ENCODE results near the gene CNNM1.

Gene CNNM1

DNA sequence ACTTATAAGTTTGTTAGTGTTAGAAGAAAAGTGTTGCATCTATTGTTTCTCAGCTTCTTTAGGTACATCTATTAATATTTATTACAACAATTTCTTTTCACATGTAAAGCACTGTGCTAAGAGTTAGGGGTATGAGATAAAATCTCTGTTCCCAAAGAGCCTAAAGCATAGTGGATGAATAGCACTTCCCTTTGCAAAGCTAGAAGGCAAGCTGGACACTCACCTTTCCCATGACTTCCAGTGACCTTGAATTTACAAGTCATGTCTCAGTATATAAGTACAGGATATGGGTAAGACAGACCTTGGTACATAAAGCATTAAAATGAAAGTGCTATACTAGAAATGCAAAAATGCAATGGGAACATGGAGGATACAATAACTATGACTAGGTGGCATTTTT is 8.7 kb downstream of the CNNM1 start:
- no peak for DNase-seq (ENCODE audit: low read depth)

DNA sequence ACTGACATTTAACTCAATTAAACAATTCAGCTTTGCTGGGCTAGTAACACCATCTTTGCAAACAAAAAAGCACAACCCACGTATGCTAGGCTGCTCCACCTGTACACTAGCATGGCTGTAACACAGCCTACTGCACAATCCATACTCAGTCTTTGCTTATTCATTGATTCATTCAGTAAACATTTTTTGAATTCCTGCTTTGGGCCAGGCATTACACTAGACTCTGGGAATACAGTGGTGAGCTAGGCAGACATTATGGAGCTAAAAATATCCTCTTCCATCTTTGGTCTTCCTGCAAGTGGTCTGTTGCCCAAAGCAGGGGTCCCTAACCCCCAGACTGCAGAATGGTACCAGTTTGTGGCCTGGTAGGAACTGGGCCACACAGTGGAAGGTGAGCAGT is 9.9 kb downstream of the CNNM1 start:
- no peak for DNase-seq (ENCODE audit: low read depth)

DNA sequence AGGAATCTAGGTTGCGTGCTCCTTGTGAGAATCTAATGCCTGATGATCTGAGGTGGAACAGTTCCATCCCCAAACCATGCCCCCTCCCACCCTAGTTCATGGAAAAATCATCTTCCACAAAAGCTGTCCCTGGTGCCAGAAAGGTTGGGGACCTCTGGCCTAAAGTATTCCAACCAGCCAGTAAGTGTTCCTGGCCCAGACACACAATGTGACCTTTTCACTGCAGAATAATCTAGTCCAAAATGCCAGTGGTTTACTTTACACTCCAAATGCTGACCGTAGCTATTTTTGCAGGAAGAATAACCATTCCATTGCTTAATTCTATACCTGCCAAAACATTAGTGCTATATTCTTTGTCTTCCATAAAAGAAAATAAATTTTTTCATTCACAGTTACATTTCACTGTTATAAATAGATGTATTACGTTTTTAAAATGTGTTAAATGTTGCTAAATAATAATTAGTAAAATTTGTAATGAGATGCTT is 10.4 kb downstream of the CNNM1 start:
- no peak for DNase-seq (ENCODE audit: low read depth)

DNA sequence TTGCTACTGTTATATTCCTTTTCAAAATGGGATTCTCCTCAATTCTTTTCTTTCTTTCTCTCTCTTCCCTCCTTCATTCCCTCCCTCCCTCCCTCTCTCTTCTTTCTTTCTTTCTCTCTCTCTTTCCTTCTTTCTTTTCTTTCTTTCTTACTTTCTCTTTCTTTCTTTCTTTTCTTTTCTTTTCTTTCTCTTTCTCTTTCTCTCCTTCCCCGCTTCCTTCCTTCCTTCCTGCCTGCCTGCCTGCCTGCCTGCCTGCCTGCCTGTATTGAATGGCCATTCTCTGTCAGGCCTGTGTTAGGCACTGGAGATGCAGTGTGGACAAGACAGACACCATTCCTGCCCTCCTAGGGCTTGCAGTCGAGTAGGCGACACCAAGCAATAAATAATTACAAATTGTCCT is 11.5 kb downstream of the CNNM1 start:
- DNase-seq (ENCODE audit: low read depth), result no peak

DNA sequence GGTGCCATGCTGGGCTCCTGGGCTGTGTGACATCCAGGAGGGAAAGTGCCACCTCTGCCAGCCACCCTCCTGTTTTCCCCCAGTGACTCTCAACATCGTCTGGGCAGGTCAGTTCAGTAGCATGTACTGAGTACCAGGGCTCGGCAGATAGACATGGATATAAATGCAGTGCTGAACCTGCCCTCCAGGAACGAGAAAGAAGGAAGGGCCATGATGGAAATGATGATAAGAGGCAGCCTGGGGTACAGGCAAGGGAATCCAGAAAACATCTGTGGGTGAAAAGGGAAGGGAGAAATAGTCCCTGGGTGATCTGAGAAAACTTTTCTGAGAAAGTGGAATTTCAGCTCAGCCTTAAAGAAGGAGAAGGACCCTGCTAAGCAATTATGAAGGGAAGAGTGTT is 12.1 kb downstream of the CNNM1 start:
- no peak for DNase-seq (ENCODE audit: low read depth)

DNA sequence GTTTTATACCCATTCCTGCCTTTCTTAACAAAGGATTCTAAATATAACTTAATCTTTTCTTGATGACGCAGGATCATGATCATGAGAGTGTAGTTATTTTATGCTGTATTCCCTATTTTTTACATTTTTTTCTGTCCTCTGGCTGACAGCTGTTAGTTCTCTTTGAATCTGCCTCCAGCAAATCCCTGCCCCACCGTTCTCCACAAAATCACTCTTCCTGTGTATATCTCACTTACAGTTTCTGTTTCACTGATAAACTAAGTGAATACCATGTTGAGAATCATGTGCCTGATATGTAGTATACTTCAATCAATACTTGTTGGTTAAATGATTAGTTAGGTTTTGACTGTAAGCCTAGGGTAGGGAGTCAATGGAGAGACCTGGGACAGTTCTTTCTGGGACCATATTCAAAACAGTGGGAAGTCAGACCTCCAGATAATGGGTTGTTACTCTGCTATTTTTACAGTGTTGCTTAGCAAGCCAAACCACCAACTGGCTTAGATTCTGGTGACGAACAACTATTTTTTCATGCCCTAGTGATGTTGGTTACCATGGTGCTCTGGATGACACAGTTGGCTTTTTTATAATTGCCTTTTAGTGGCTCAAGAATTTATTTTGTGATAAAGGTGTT is 12.8 kb downstream of the CNNM1 start:
- peak; percentile 37 for DNase-seq (ENCODE audit: low read depth)

DNA sequence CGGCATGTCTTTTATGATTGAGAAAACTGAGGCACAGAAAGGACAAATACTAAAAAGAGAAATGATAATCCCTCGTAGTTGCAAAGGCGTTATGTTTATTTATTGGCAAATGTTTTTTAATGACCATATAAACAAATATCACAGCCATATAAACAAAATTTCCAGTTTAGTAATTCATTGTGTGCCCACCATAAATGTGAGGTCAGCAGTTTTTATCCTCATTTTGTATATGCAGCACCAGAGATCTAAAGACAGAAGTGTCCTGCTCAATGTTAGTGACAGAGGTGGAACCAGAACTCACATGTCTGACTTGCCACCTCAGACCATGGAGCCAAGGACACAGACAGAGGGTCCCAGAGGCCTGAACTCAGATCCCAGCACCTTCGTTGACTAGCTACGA is 14.1 kb downstream of the CNNM1 start:
- DNase-seq (ENCODE audit: low read depth), result no peak

DNA sequence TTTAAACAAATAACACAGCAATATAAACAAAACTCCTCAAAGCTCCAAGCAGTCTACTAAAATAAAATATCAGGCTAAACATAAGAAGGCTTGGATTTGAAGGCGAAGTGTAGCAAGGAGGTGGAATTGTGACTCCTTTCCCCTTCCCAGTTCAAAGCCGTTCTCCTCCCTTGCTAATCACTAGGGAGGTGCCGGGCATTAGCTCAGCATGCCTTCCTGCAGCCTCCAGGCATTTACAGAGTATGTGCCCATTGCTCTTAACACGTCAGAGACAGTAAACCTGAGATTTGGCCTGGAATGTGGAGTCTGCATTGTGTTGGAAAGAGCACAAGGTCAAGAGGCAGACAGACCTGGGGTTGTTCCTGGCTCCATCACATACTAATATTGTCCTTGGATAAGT is 15.6 kb downstream of the CNNM1 start:
- DNase-seq (ENCODE audit: low read depth), result no peak

DNA sequence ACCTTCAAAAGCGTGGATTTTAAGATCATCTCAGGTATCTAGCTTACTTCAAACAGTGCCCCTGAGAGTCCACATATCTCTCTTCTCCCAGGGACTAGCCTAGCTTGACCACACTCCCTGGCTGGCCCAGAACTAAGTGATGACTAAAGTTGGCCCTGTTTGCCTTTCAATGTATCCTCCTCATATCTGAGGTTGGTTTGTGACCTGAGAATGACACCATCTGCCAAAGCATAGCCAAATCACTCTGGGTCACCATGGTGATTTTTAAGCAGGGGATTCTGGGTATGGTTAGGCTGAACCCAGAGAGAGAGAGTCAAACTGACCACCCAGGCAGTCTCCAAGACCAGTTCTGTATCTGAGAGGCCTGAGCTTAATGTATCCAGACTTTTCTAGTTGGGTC is 16.2 kb downstream of the CNNM1 start:
- DNase-seq (ENCODE audit: low read depth), result no peak

DNA sequence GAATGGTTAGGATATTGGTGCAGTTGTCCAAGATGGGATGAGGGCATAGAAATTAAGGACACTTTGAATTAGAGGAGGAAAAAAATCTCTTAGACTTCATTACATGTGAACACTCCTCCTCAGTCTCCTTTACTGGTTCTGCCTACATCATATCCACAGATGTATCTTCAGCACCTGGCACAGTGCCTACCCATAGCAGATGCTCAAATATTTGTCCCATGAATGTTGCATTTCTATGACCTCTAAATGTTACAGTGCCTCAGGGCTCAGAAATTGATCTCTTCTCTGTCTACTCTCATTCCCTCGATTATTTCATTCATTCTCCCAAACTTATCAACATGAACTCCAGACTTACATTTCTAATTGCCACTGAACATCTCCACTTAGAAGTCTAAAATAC is 17.1 kb downstream of the CNNM1 start:
- DNase-seq (ENCODE audit: low read depth), result peak; percentile 52

DNA sequence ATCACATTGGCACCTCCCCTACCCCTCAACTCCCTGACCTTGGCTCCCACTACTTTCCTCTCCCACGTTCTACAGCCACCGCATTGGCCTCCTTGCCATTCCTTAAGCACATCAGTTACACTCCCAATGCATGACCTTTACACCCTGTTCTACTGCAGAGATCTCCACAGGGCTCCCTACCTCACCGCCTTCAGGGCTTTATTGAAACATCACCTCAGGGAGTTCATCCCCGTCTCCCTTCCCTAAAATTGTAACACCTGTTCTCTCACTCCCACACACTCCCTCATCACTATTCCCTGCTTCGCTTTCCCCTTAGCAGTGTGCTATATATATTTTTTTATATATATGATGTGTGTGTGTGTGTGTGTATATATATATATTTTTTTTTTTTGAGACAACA is 18.5 kb downstream of the CNNM1 start:
- DNase-seq (ENCODE audit: low read depth), result no peak

DNA sequence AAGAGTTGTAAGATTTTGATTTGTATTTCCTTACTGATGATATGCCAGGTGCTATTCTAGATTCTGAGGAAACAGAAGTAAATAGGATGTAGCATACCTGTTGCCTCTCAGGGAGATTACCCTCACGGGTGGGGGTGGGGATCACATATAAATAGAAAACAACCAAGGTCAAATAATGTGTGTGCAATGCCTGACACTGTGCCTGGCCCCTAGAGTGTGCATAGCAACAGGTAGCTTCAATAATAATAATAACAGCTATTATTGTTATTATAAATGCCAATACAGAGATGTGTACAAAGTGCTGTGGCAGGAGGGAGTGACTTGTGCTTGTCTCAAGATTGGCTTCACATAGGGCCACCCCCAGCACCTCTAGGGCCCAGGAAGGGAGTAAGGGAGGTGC is 24.0 kb downstream of the CNNM1 start:
- no peak for DNase-seq (ENCODE audit: low read depth)

DNA sequence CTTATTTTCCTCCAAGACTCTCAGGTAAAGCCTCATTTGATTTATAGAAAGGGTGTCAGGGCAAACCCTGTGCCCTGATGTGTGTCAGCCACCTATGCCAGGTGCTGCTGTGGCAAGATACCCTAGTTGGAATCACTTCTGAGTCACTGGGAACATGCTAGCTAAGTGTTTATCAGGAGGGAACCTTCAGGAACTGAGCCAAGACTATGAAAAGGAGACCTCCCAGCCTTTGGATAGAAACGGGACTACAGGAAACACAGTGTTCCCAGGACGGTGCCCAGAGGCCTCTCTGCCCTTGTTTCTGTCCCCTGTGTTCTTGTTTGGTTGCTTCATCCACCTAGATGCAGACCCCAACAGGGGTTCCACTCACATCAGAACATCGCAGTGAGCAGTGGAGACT is 28.5 kb downstream of the CNNM1 start:
- no peak for DNase-seq (ENCODE audit: low read depth)

DNA sequence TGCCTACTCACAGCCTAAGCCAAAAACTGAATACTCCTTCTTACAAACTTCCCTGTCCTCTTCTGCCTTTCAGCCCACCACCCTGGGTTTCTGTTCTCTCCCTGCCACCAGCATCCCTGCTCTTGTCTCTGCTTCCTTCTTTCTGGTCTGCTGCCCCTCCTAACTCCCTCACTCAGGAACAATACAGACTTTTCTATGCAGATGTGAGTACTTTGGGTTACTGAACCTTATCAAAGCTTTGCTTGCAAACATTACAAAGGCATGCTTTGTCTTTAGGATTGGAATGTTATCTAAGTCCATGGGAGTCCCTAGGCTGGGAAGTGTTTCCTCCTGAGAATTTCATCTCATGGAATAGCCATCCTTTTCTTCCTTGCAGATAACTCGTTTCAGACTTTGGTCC is 28.9 kb downstream of the CNNM1 start:
- DNase-seq (ENCODE audit: low read depth), result no peak

DNA sequence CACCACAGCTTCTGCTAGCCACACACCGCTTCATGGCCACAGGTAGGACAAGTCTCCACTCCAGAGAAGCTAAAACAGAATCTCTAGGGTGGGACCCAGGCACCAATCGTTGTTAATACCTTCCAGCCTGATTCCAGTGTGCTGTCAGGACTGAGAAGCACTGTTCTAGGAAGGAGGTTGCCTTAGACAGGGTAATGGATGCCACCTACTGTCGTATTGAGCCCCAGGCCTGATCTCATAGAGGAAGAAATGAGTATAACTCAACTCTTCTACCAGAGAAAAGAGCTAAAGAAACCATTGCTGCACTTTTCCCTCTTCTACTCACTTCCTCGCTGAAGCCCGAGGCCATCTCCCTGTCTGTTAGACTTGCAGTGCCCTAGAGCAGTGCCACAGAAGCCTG is 31.8 kb downstream of the CNNM1 start:
- DNase-seq (ENCODE audit: low read depth), result no peak

DNA sequence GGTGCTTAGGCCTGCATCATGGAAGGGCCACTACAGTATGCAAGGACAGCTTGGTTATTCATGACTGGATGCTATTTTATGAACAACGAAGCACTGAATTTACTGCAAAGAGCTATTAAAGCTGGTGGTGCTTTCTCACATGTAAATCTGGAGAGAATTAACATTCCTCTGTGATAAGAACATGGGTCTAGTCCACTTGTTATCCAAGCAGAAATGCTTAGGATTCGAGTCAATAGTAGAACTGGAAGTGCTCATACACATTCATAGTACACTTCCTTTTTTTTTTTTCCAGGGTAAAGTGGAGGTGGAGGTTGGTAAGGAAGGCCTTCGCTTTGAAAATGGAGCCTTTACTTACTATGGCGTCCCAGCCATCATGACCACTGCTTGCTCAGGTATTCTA is 35.0 kb downstream of the CNNM1 start:
- peak; percentile 49 for DNase-seq (ENCODE audit: low read depth)

DNA sequence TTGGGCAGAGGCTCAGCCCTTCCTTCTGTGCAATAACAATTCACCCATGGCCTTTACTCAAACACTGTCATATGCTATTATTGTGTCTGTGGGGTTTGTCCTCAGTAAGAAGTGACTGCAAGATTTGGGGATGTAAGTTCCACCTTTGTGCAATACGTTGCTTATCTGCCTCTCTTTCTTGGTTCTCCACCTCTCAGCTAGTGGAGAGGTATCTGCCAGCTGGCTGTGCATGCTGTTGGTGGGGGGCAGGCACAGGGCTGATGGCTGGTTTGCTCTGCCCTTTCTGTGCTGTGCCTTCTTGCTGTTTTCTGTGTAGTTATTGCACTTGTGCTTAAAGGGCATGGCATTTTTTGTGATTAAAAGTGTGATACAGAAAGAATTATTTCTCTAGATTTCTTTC is 36.2 kb downstream of the CNNM1 start:
- no peak for DNase-seq (ENCODE audit: low read depth)

DNA sequence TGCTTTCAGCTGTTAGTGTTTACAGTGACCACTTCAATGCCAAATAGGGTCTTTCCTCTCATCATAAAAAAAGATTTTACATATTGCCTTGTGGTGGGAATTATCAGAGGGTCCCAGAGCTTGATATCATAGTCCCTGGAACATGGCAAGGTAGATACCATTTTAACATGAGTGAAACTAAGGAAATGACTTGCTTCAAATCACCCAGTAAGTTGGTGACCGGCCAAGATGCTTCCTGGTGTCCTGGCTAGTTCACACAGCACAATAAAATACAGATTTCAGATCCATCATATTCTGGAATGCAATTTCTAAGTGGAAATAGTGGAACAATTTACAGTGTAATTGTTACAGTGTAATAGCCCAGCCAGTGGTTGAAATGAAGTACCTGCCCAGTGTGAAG is 36.6 kb downstream of the CNNM1 start:
- DNase-seq (ENCODE audit: low read depth), result no peak

DNA sequence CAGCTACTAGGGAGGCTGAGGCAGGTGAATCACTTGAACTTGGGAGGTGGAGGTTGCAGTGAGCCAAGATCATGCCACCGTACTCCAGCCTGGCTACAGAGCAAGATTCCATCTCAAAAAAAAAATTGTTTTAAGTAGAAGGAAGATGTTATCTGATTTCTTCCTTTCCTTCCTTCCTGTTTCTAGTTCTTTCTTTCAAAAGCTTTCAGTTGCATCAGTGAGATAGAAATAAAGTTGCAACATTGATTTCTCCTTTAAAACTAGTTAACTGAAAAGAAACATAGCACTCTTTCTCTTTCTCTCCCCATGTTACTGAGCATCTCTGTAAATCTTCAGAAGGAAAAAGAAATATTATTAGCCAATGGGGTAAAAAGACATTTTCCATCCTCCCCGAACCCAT is 37.5 kb downstream of the CNNM1 start:
- no peak for DNase-seq (ENCODE audit: low read depth)

DNA sequence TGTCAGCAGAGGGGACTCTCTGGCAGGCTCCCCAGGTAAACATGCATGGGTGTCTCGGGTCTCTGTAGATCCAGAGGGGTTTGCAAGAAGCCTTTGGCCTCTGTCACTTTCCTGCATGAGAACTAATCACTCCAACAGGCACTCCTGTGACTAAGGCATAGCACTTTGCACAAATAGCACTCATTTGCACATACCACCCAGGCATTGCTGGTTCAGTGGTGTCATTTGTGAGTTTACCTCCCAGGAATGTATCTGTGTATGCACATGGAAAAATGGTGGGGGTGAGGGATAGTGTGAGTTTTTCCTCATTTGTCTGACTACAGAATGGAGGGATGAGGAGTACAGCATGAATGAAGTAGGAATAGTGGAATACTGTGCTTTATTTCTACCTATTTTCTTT is 39.5 kb downstream of the CNNM1 start:
- DNase-seq (ENCODE audit: low read depth), result no peak

DNA sequence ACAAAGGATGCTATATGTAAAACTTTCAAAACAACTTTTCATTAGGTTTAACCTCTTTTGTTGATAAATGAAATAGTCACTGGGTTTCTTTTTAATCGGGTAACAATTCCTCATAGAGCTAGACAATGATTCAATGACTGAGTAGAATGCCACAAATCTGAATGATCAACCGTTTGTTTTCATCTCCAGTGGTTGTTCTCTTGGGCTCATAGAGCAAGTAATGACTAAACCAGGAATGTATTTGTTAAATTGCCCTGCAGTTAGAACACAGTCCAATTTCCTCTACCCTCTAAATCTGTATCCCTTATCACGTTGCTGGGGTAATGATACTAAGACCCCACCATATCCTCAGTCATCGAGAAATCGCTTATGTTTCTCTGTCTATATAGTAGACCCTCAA is 40.0 kb downstream of the CNNM1 start:
- no peak for DNase-seq (ENCODE audit: low read depth)

DNA sequence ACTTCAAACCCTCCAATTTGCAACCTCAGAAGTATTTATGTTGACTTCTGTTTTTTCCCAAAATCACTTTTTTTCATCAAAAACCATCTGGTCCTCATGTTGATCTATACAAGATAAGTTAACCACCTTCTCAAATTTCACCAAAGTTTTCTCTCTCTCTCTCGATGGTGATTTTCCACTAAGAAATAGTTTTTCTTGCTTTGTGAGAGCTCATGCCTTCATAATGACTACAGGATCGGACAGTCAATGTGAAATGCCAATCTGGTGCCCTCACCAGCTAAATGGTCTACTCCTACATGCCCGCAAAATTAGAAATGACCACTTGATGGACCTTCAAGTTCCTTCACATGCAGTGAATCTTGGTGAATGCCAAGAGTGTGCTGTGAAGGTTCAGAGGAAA is 40.4 kb downstream of the CNNM1 start:
- DNase-seq (ENCODE audit: low read depth), result no peak

DNA sequence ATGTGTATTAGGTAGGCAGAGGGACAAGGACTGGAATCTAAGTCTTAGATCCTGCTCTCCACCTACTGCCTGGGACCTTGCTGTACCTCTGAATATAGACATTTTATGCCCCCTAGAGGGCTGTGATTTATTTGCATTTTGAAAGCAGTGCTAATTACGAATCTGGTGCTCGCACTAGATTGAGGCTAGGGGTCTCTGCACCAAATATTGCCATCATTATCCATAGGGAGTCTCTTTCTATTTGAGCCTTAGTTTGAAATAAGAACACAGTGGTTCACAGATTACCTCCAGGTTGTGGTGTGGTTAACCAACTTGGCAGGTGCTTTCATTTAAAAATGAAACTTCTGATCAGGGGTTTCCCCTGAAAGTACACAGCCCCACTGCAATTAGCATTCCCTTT is 41.8 kb downstream of the CNNM1 start:
- DNase-seq (ENCODE audit: low read depth), result no peak

DNA sequence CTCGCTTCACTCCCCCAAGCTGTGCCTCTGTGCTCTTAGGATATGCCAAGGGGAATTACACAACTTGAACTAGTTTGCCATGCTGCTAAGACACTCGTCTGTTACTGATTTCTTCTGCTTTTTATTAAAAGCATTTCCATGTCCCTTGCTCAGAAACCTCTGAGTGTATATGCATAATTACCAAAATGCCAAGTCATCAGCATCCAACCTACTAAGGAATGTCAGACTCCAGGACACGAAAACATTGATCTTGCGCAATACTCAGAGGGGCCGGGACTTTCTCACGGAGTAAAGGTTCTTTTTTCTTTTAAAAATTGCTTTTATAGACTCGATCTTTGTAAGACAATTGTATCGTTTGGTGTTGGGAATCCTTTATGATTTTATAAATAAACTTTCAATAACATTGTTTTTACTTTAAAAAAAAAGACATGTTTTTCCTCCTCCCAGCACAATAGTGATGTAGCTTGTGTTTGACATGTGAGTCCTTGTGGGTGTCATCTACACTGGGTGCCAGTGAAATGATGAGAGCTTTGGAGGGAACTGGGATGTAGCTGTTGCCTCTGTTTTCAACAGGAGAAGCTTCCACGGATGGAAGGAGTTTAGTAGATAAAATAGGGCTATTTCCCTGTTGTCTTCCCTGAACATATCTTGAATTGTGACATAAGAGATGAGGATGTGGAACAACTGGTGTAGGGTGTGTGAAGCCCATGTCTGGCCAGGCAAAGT is 43.6 kb downstream of the CNNM1 start:
- peak; percentile 55 for DNase-seq (ENCODE audit: low read depth)

Measured in GM04504 (cell line).